ENCODE results near the gene TSFM.
A peak's percentile ranks its signal among the peaks of the same experiment; 100 is the strongest.

The TSFM gene

DNA sequence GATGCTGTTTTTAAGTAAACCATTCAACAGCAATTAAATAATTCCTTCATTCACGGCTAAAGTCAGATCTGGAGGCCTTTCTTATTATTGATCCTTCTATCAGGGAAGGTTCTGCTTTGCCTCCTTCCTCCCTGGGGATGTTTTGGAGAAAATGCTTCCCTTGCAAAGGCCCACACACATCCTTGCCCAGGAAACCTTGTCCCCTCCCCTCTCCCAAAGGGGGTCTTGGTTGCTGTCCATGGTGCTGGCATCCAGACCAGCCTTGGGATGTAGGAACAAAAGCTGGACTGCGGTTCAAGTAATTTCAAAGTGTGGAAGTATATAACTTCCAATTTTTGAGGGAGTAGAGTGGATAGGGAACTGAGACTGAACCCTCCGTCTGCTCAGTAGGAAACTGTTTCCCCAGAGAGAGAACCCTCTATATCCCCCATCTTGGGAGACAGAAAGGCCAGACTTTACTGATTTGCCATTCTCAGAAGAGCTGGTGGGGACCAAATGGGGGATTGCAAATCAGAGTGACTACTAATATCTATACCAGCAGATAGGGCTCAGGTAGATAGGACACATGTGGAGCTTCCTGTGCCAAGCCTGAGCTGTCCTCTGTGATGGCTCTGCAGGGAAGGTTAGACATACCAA is 22.1 kb upstream of the TSFM start:
- no peak overlapping the region for H3K4me3 Mint-ChIP-seq
- peaks cover 18% of the 10 kb centered on the region for H3K36me3 Mint-ChIP-seq (ENCODE audit: insufficient read depth)
- ATAC-seq (replicated peaks; ENCODE audit: extremely low read depth, poor library complexity, severe bottlenecking) = no peak
- peaks cover 41% of the 10 kb centered on the region for H3K4me1 Mint-ChIP-seq
- no peaks in the 10 kb centered on the region for H3K9me3 Mint-ChIP-seq
- no peak for DNase-seq (ENCODE audit: low spot score in 2 of 2)
- H3K27me3 Mint-ChIP-seq = peaks cover 23% of the 10 kb centered on the region
- no peak overlapping the region for H3K27ac Mint-ChIP-seq (ENCODE audit: low read depth)

DNA sequence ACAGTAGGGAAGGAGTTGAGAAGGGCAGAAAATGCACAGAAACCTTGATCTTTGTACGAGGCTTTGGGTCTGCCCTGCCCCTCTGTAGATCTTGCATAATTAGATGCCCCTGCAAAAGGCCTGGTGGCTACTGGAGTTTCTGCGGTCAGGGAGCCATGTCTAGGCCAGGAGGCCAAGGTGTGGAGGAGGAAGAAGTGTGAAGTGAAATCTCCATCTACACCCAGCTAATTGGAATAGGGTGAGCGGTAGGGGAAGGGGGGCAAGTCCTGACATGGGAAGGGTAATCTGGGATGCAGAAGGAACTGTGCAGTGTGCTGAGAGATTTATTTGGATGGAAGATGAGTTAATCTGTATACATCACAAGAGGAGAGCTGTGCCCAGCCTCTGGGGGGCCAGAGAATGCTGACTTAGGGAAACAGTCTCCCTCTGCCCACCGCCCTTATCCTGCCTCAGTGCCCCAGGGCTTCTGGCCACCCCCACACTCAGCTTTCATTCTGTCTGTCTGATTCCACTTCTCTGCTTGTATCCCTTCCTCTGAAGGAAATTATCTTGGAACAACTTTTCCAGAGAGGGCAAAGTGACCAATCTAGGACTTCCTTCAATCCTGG is 21.1 kb upstream of the TSFM start:
- Mint-ChIP-seq H3K36me3 (ENCODE audit: insufficient read depth) (peaks cover 13% of the 10 kb centered on the region), H3K27ac (ENCODE audit: low read depth) (no peak overlapping the region), H3K27me3 (peaks cover 31% of the 10 kb centered on the region), H3K4me3 (no peak overlapping the region), H3K9me3 (no peaks in the 10 kb centered on the region), H3K4me1 (peaks cover 42% of the 10 kb centered on the region)
- ATAC-seq (replicated peaks; ENCODE audit: extremely low read depth, poor library complexity, severe bottlenecking) = no peak
- DNase-seq (ENCODE audit: low spot score in 2 of 2) = no peak

DNA sequence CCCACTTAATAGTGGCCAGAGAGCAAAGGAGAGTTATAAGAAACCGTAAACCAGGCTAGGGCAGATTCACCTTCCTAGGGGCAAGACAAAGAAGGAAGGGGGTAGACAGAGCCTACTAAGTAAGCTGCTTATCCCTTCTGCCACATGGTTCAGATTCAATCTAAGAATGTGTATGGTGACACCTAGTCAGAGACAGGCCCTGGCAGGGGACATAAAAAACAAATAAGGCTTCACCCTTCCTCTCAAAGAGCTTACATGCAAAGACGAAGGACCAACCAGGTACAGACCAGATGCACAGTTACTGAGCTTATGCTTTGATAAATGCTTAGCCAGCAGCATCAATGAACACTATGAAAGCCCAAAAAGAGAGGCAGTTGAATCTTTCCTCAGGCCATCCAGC is 20.1 kb upstream of the TSFM start:
- H3K27ac Mint-ChIP-seq (ENCODE audit: low read depth) = no peak overlapping the region
- peaks cover 39% of the 10 kb centered on the region for H3K4me1 Mint-ChIP-seq
- peaks cover 39% of the 10 kb centered on the region for H3K27me3 Mint-ChIP-seq
- H3K9me3 Mint-ChIP-seq = no peaks in the 10 kb centered on the region
- DNase-seq (ENCODE audit: low spot score in 2 of 2) (no peak), ATAC-seq (replicated peaks; ENCODE audit: extremely low read depth, poor library complexity, severe bottlenecking) (no peak)
- H3K4me3 Mint-ChIP-seq = no peak overlapping the region
- peaks cover 6% of the 10 kb centered on the region for H3K36me3 Mint-ChIP-seq (ENCODE audit: insufficient read depth)

DNA sequence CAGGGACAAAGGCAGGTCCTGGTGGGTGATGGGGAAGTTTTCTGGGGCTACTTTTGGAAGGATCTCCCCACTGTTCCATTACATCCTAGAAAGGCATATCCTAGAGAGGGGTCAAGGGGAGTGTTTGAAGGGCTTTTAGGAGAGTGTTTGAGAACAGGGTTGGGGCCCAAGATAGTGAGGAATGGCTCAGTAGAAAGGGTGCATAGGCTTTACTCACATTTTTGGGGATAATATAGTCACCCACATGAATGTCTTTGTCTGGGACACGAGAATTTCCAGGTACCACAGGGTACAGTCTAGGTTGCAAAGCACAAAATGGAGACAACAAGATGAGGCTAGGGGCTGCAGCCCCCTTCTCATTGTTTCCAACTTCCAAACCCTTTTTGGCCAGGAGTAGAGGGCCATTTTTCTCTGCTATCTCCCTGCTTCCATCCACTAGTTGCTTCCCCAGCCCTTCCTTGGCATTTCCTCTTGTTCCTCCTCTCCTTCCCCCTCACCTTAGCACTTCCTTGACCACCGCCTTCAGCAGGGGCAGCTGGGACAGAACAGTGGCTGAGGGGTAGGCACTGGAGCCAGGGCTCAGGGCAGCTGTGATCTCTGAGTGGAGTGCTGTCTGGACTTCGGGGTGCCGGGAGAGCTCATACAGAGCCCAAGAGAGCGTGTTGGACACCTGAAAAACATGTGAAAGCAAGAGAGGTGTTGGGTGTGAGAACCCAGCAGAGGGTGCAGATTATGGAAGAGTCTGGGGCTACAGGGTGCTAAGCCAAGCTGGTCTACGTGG is 18.5 kb upstream of the TSFM start:
- Mint-ChIP-seq H3K9me3 (no peaks in the 10 kb centered on the region), H3K27ac (ENCODE audit: low read depth) (no peak overlapping the region), H3K4me3 (peak overlapping the region; percentile 83), H3K4me1 (peaks cover 31% of the 10 kb centered on the region), H3K27me3 (peaks cover 39% of the 10 kb centered on the region), H3K36me3 (ENCODE audit: insufficient read depth) (peaks cover 5% of the 10 kb centered on the region)
- no peak for DNase-seq (ENCODE audit: low spot score in 2 of 2)
- ATAC-seq (replicated peaks; ENCODE audit: extremely low read depth, poor library complexity, severe bottlenecking) = no peak

DNA sequence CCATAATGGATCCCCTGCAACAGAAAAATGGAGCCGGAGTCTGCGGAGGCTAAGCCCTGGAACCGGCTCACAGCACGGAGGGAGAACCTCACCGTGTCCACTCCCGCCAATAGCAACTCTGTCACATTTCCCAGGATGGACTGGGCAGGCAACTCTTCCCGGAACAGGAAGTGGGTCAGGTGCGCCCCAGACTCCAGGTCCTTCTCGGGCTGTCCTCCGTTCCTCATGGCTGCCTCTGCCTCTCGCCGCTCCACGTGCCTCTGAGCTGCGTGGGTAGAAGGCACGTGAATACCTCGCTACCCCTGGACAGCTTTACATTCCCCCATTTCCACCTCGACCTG is 18.0 kb upstream of the TSFM start:
- ATAC-seq (replicated peaks; ENCODE audit: extremely low read depth, poor library complexity, severe bottlenecking) (no peak), DNase-seq (ENCODE audit: low spot score in 2 of 2) (no peak)
- H3K36me3 Mint-ChIP-seq (ENCODE audit: insufficient read depth) = peaks cover 6% of the 10 kb centered on the region
- peak overlapping the region; percentile 83 for H3K4me3 Mint-ChIP-seq
- H3K9me3 Mint-ChIP-seq = no peaks in the 10 kb centered on the region
- H3K27ac Mint-ChIP-seq (ENCODE audit: low read depth) = no peak overlapping the region
- H3K4me1 Mint-ChIP-seq = peaks cover 26% of the 10 kb centered on the region
- H3K27me3 Mint-ChIP-seq = peaks cover 39% of the 10 kb centered on the region

DNA sequence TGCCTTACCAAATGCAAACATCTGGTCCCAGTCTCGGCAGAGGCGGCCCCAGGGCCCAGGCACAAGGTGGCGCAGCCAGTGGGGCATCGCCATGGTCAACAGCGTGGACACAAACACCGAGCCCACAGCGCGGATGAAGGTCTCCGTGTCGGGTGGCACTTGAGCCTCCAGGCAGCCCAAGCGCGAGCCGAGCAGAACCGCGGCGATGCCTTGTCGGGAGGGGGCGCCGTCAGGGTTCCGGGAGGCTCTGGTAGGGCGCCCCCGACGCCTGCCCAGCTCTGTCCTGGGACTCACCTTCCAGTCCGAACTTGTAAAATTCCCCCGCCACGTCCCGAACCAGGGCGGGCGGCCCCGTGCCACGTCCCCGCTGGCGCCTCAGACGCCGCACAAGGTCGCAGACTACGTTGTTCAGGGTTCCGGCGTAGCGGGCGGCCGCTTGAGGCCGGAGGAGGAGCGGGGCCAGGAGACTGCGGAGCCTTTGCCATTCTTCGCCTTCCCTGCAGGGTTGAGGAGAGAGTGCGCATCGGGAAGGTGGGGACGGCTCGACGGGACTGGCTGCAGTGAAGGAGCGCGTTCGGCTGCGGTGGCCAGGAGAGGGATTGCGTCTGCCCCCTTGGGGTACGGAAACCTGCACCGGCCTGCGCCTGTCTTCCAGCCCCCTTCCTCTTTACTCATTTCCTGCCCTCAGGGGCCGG is 17.4 kb upstream of the TSFM start:
- no peak for DNase-seq (ENCODE audit: low spot score in 2 of 2)
- Mint-ChIP-seq H3K4me1 (peaks cover 22% of the 10 kb centered on the region), H3K4me3 (peak overlapping the region; percentile 83), H3K27ac (ENCODE audit: low read depth) (no peak overlapping the region), H3K27me3 (peaks cover 39% of the 10 kb centered on the region), H3K36me3 (ENCODE audit: insufficient read depth) (peaks cover 6% of the 10 kb centered on the region), H3K9me3 (no peaks in the 10 kb centered on the region)
- ATAC-seq (replicated peaks; ENCODE audit: extremely low read depth, poor library complexity, severe bottlenecking) = peak; percentile 69

DNA sequence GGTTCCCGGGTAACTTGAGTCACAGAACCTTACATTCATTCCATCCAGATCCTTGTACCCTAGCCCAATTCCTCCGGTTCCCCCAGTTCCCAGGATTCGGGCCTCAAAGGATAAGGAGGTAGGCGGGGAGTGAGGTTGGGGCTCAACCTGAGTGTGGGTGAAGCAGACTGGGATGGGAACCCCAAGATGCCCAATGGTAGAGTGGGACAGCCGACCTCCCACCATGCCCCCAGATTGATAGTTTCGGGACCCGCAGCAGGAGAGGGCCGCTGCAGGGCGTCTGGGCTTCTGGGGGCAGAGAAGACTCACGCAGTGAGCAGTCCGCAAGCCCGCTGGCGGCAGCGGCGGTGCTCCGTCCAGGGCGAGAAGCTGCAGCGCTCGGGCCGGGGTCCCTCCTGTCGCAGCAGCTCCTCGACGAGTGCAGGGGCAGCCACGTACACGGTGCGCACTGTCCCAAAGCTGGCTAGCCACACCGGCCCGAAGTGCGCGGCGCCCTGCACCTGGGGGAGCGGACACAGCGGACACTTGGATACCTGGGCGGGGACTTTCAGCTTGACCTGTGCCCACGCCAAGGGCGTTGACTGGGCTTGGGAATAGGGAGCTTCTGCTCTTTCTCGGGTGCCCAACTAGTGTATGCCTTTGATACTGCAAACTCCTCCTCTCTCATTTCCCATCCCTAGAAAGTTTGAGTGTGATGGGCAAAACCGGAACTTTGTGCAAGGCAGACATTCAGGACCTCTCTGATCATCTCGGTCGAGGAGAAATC is 16.7 kb upstream of the TSFM start:
- Mint-ChIP-seq H3K27ac (ENCODE audit: low read depth) (no peak overlapping the region), H3K27me3 (peaks cover 39% of the 10 kb centered on the region), H3K4me3 (peak overlapping the region; percentile 83), H3K36me3 (ENCODE audit: insufficient read depth) (peaks cover 8% of the 10 kb centered on the region), H3K9me3 (no peaks in the 10 kb centered on the region), H3K4me1 (peaks cover 22% of the 10 kb centered on the region)
- DNase-seq (ENCODE audit: low spot score in 2 of 2) (no peak), ATAC-seq (replicated peaks; ENCODE audit: extremely low read depth, poor library complexity, severe bottlenecking) (peak; percentile 16)

DNA sequence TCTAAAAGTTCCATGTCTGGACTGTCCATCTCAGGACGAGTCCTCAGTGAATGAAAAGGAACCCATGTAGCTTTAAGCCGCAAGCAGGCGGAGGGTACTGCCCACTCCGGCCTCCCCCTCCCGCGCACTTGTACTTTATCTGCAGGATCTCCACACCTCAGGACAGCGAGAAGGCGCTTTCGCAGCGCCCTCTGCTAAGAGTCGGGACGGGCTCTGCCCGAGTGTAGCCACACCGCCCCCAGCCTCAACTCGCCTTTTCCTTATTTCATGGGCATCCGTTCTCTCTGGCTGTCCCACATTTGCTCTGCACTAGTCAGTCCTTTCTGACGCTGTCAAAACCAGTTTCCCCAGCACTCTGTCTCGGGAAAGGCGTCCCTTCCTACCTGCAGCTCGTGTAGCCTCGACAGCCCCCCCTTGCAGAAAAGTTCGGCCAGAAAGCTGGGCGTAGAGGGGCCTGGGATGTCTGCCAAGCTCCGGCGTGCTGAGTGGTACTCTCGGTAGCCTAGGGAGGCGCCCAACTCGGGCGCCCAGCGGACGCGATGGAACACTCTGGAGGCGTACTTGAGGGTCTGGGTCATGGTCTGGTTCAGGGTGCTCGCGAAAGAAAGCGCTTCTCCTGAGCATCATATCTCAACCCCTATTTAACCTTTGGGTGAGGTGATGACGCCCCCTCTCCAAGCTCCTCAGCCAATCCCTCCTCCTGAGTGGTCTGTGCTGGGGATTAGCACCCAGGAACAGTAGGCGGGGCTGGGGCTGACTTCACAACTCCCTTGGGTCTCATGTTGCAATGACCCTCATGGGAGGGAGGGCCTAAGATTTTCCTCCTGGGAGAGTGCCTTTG is 15.9 kb upstream of the TSFM start, which contains the start of gene CYP27B1:
CYP27B1 (minus strand) TSS at position 615 of the 841 bp plus-strand sequence; CDS start at position 578, 37 bp downstream.
- Mint-ChIP-seq H3K36me3 (ENCODE audit: insufficient read depth) (peaks cover 8% of the 10 kb centered on the region), H3K27me3 (peaks cover 39% of the 10 kb centered on the region), H3K9me3 (no peaks in the 10 kb centered on the region), H3K4me3 (peak within 1 kb of the TSS; percentile 83), H3K27ac (ENCODE audit: low read depth) (no peak within 1 kb of the TSS), H3K4me1 (peaks cover 27% of the 10 kb centered on the region)
- DNase-seq (ENCODE audit: low spot score in 2 of 2) (no peak), ATAC-seq (replicated peaks; ENCODE audit: extremely low read depth, poor library complexity, severe bottlenecking) (no peak)

DNA sequence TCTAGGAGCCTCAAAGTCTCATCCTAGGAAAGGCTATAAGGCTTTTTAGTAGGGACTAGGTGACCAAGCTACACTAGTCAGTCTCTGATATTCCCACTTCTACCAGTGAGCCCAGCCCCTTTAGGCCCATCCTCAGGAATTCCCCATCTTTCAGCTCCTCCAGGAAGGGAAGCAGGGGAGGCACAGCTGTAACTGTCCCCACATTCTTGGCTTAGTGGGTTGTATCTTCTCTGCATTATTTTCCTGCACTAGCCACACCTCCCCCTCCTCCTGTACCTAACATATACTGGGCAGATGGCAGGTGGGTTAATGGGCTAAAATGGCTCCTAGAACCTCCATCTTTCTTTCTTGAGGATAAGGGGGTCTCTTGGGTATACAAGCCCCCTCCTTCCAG is 15.3 kb upstream of the TSFM start:
- Mint-ChIP-seq H3K27me3 (peaks cover 39% of the 10 kb centered on the region), H3K9me3 (no peaks in the 10 kb centered on the region), H3K36me3 (ENCODE audit: insufficient read depth) (peaks cover 12% of the 10 kb centered on the region), H3K27ac (ENCODE audit: low read depth) (no peak overlapping the region), H3K4me3 (no peak overlapping the region), H3K4me1 (peaks cover 31% of the 10 kb centered on the region)
- no peak for DNase-seq (ENCODE audit: low spot score in 2 of 2)
- no peak for ATAC-seq (replicated peaks; ENCODE audit: extremely low read depth, poor library complexity, severe bottlenecking)

DNA sequence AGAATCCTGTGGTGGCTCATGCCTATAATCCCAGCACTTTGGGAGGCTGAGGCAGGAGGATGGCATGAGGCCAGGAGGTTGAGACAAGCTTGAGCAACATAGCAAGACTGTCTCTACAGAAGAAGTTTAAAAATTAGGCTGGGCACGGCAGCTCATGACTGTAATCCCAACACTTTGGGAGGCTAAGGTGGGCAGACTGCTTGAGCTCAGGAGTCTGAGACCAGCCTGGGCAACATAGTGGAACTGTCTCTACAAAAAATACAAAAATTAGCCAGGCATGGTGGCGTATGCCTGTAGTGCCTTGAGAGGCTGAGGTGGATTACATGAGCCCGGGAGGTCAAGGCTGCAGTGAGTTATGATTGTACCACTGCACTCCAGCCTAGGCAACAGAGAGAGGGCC is 14.7 kb upstream of the TSFM start:
- Mint-ChIP-seq H3K27me3 (peaks cover 39% of the 10 kb centered on the region), H3K4me3 (no peak overlapping the region), H3K9me3 (no peaks in the 10 kb centered on the region), H3K27ac (ENCODE audit: low read depth) (no peak overlapping the region), H3K36me3 (ENCODE audit: insufficient read depth) (peaks cover 12% of the 10 kb centered on the region), H3K4me1 (peaks cover 33% of the 10 kb centered on the region)
- no peak for DNase-seq (ENCODE audit: low spot score in 2 of 2)
- ATAC-seq (replicated peaks; ENCODE audit: extremely low read depth, poor library complexity, severe bottlenecking) = no peak

DNA sequence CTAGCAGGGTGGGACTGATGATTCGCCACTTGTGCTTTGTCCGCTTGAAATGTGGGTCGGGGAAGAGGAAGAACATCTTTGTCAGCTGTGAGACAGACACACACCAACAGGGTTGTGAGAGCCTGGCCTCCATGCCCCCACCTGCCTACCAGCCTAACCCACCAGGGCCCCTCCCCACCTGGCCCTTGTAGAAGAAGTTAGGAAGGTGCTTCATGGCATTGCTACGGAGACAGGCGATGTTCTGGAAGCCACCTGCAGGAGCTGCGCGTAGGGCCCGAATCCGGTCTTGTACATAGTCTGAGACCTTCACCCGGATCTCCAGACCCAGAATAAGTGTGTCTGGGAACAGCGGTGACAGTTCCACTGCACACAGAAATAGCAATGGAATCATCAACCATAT is 13.0 kb upstream of the TSFM start:
- H3K27ac Mint-ChIP-seq (ENCODE audit: low read depth) = no peak overlapping the region

More for the DNA sequence above, 13.0 kb upstream of the TSFM start:
- H3K9me3 Mint-ChIP-seq = no peaks in the 10 kb centered on the region
- H3K27me3 Mint-ChIP-seq = peaks cover 25% of the 10 kb centered on the region
- H3K36me3 Mint-ChIP-seq (ENCODE audit: insufficient read depth) = peaks cover 12% of the 10 kb centered on the region
- DNase-seq (ENCODE audit: low spot score in 2 of 2) (no peak), ATAC-seq (replicated peaks; ENCODE audit: extremely low read depth, poor library complexity, severe bottlenecking) (no peak)
- no peak overlapping the region for H3K4me3 Mint-ChIP-seq
- peaks cover 31% of the 10 kb centered on the region for H3K4me1 Mint-ChIP-seq
